H9 (cell line): ENCODE results near the gene FMN1. TPM values are rescaled to one million over a fixed set of nuclear protein-coding genes. Genes with fewer than 3 reads are reported as not detected.

Experiments
- DNase-seq: peaks from one replicate; pipeline ENCODE4 v3.0.0-alpha.2; 2017
- H2AFZ ChIP-seq: one replicate; pipeline ENCODE4 v1.6.1; 2013; ENCODE audit warnings: mild to moderate bottlenecking, low read length, control low read depth, moderate library complexity
- H2AK5ac ChIP-seq: 2 replicates; pipeline ENCODE4 v1.6.1; 2013; ENCODE audit warnings: low read length, control low read depth, mixed read lengths; ENCODE audit not compliant: insufficient read length
- H2BK120ac ChIP-seq: one replicate; pipeline ENCODE4 v1.6.1; 2013; ENCODE audit warnings: low read depth, mild to moderate bottlenecking, low read length, control low read depth, inconsistent platforms; ENCODE audit not compliant: poor library complexity, severe bottlenecking
- H2BK12ac ChIP-seq: 2 replicates; pipeline ENCODE4 v1.6.1; 2013; ENCODE audit warnings: low read length, control low read depth, mixed read lengths, low read depth; ENCODE audit not compliant: insufficient read length
- H2BK15ac ChIP-seq: 2 replicates; pipeline ENCODE4 v1.6.1; 2013; ENCODE audit warnings: low read depth, low read length, control low read depth
- H2BK20ac ChIP-seq: one replicate; pipeline ENCODE4 v1.6.1; 2013; ENCODE audit warnings: low read depth, mild to moderate bottlenecking, low read length, control low read depth, inconsistent platforms; ENCODE audit not compliant: poor library complexity, severe bottlenecking
- H2BK5ac ChIP-seq: 2 replicates; pipeline ENCODE4 v1.6.1; 2013; ENCODE audit warnings: low read length, control low read depth, mixed read lengths; ENCODE audit not compliant: insufficient read length
- H3K14ac ChIP-seq: 2 replicates; pipeline ENCODE4 v1.6.1; 2013; ENCODE audit warnings: low read length, control low read depth; ENCODE audit not compliant: insufficient read depth
- H3K18ac ChIP-seq: 2 replicates; pipeline ENCODE4 v1.6.1; 2013; ENCODE audit warnings: low read depth, mild to moderate bottlenecking, mixed read lengths, low read length, control low read depth; ENCODE audit not compliant: insufficient read length
- H3K23ac ChIP-seq: 2 replicates; pipeline ENCODE4 v1.6.1; 2013; ENCODE audit warnings: low read length, control low read depth, mixed read lengths, low read depth; ENCODE audit not compliant: insufficient read length
- H3K23me2 ChIP-seq: 2 replicates; pipeline ENCODE4 v1.6.1; 2013; ENCODE audit warnings: low read depth, mild to moderate bottlenecking, mixed read lengths, low read length, control low read depth; ENCODE audit not compliant: insufficient read length, poor library complexity, severe bottlenecking
- H3K27ac ChIP-seq: 2 replicates; pipeline ENCODE4 v1.5.1; 2013; ENCODE audit warnings: low read length, control low read depth, mixed read lengths, low read depth; ENCODE audit not compliant: insufficient read length
- H3K27me3 ChIP-seq: 2 replicates; pipeline ENCODE4 v1.6.1; 2013; ENCODE audit warnings: low read length, control low read depth, inconsistent platforms; ENCODE audit not compliant: insufficient read depth
- H3K4ac ChIP-seq: 2 replicates; pipeline ENCODE4 v1.6.1; 2013; ENCODE audit warnings: low read depth, mild to moderate bottlenecking, control low read depth, inconsistent platforms, low read length, moderate library complexity
- H3K4me1 ChIP-seq: 2 replicates; pipeline ENCODE4 v1.6.1; 2013; ENCODE audit warnings: low read length, control low read depth, inconsistent platforms; ENCODE audit not compliant: insufficient read depth
- H3K4me2 ChIP-seq: 2 replicates; pipeline ENCODE4 v1.6.1; 2013; ENCODE audit warnings: low read length, control low read depth, mixed read lengths; ENCODE audit not compliant: insufficient read length, insufficient read depth
- H3K56ac ChIP-seq: 2 replicates; pipeline ENCODE4 v1.6.1; 2013; ENCODE audit warnings: low read depth, mild to moderate bottlenecking, mixed read lengths, low read length, control low read depth; ENCODE audit not compliant: insufficient read length
- H3K79me1 ChIP-seq: 2 replicates; pipeline ENCODE4 v1.6.1; 2013; ENCODE audit warnings: low read depth, mild to moderate bottlenecking, moderate library complexity, low read length, control low read depth, inconsistent platforms; ENCODE audit not compliant: insufficient read depth, poor library complexity, severe bottlenecking
- H3K79me2 ChIP-seq: 2 replicates; pipeline ENCODE4 v1.6.1; 2013; ENCODE audit warnings: low read length, control low read depth, inconsistent platforms; ENCODE audit not compliant: insufficient read depth
- H3K9ac ChIP-seq: 2 replicates; pipeline ENCODE4 v1.6.1; 2013; ENCODE audit warnings: low read length, control low read depth, mixed read lengths; ENCODE audit not compliant: insufficient read length; ENCODE audit errors: extremely low read depth
- H3K9me3 ChIP-seq: one replicate; pipeline ENCODE4 v1.6.1; 2013; ENCODE audit warnings: low read depth, low read length, inconsistent platforms; ENCODE audit not compliant: control insufficient read depth
- H3T11ph ChIP-seq: one replicate; pipeline ENCODE4 v1.6.1; 2013; ENCODE audit warnings: mild to moderate bottlenecking, low read length, control low read depth, inconsistent platforms
- H4K20me1 ChIP-seq: one replicate; pipeline ENCODE4 v1.6.1; 2013; ENCODE audit not compliant: control insufficient read depth, insufficient read length, insufficient read depth
- H4K5ac ChIP-seq: 2 replicates; pipeline ENCODE4 v1.6.1; 2013; ENCODE audit warnings: low read depth, mild to moderate bottlenecking, mixed read lengths, low read length, control low read depth; ENCODE audit not compliant: insufficient read length
- H4K8ac ChIP-seq: replicated peaks from 2 replicates; pipeline ENCODE4 v1.6.1; 2013; ENCODE audit warnings: low read length, control low read depth, mixed read lengths, low read depth; ENCODE audit not compliant: insufficient read length
- H4K91ac ChIP-seq: 2 replicates; pipeline ENCODE4 v1.6.1; 2013; ENCODE audit warnings: low read depth, mild to moderate bottlenecking, moderate library complexity, mixed read lengths, low read length, control low read depth; ENCODE audit not compliant: insufficient read length
- H3K27ac Mint-ChIP-seq, 3 experiments: 2 replicates in 2 of 3; 3 replicates in 1 of 3; pipeline ENCODE4 v1.8.0; 2020 to 2021; ENCODE audit warnings: mixed read lengths in 3 of 3, mild to moderate bottlenecking in 1 of 3, moderate library complexity in 1 of 3
- H3K27me3 Mint-ChIP-seq: 2 replicates; pipeline ENCODE4 v1.8.0; 2021; ENCODE audit warnings: low read depth, mild to moderate bottlenecking, moderate library complexity, mixed read lengths
- H3K36me3 Mint-ChIP-seq, 3 experiments: 2 replicates in 2 of 3; 3 replicates in 1 of 3; pipeline ENCODE4 v1.8.0; 2020 to 2021; ENCODE audit warnings: low read depth in 3 of 3, mixed read lengths in 3 of 3; ENCODE audit not compliant: insufficient read depth in 1 of 3
- H3K4me1 Mint-ChIP-seq, 2 experiments: 2 replicates each; pipeline ENCODE4 v1.8.0; 2020; ENCODE audit warnings: mixed read lengths in 2 of 2
- H3K4me3 Mint-ChIP-seq, 2 experiments: 2 replicates in 1 of 2; 3 replicates in 1 of 2; pipeline ENCODE4 v1.8.0; 2020 to 2021; ENCODE audit warnings: mild to moderate bottlenecking in 2 of 2, mixed read lengths in 2 of 2, moderate library complexity in 1 of 2
- H3K9me3 Mint-ChIP-seq, 2 experiments: 2 replicates in 1 of 2; 3 replicates in 1 of 2; pipeline ENCODE4 v1.8.0; 2020; ENCODE audit warnings: mild to moderate bottlenecking in 2 of 2, mixed read lengths in 2 of 2, moderate library complexity in 1 of 2
- CTCF ChIP-seq: fragments of 200-600 bp; sonication (generic); conservative IDR thresholded peaks from 3 replicates; pipeline ENCODE4 v1.8.0; 2021; ENCODE audit warnings: antibody characterized with exemption, mild to moderate bottlenecking
- WGBS: extraction: QIAGEN DNeasy Blood & Tissue Kit; methylation state at CpG from one replicate; pipeline ENCODE4 v1.1.7; 2013; ENCODE audit warnings: missing lambda C conversion rate, low lambda C conversion rate, mixed read lengths; ENCODE audit not compliant: insufficient read length; ENCODE audit errors: extremely low coverage; 5-methylcytosine and 5-hydroxymethylcytosine counted together
- total RNA-seq: library from RNA; stranded (reverse); gene quantifications from 2 replicates; pipeline ENCODE4 v1.2.1, GENCODE V29; 2021

Gene FMN1
- total RNA-seq, 1 experiment from 2014 or later: 1.9 TPM

GRCh38 chr15:33197636-33198035, 3.1 kb upstream of the FMN1 start:
- peaks cover 4% of the 10 kb centered on the region for H3K23me2 ChIP-seq
- no peak overlapping the region for H3K56ac ChIP-seq
- Mint-ChIP-seq H3K27me3 (peaks cover 19% of the 10 kb centered on the region), H3K27ac (no peak overlapping the region), H3K4me1 (peaks cover 47 to 50% of the 10 kb centered on the region in 2 experiments), H3K36me3 (no peaks in the 10 kb centered on the region), H3K9me3 (no peaks in the 10 kb centered on the region), H3K4me3 (no peak overlapping the region)
- H3K4me1 ChIP-seq: peaks cover 3% of the 10 kb centered on the region; the same call in 1 of the 2 replicates
- no peak overlapping the region for H3K18ac ChIP-seq
- no peaks in the 10 kb centered on the region for H3K79me2 ChIP-seq
- H3K79me1 ChIP-seq: no peaks in the 10 kb centered on the region
- no peak for TF ChIP-seq CTCF
- no peaks in the 10 kb centered on the region for H3K9me3 ChIP-seq
- no peak overlapping the region for H3K4ac ChIP-seq
- H2AK5ac ChIP-seq: no peak overlapping the region
- H2BK120ac ChIP-seq: no peak overlapping the region
- H4K20me1 ChIP-seq: no peaks in the 10 kb centered on the region
- H3K23ac ChIP-seq: no peak overlapping the region
- no peak overlapping the region for H4K5ac ChIP-seq
- H4K8ac ChIP-seq: no peak overlapping the region
- no peak for DNase-seq
- no peak overlapping the region for H3K27ac ChIP-seq
- no peak overlapping the region for H3K9ac ChIP-seq
- no peak overlapping the region for H2BK5ac ChIP-seq
- H2BK20ac ChIP-seq: no peak overlapping the region
- H2AFZ ChIP-seq: no peak overlapping the region
- no peak overlapping the region for H2BK15ac ChIP-seq
- no CpG with 5 or more reads among the region's 5 CpGs for WGBS
- H3K14ac ChIP-seq: no peak overlapping the region
- no peak overlapping the region for H3T11ph ChIP-seq
- no peaks in the 10 kb centered on the region for H3K27me3 ChIP-seq
- no peak overlapping the region for H3K4me2 ChIP-seq
- H4K91ac ChIP-seq: no peak overlapping the region
- H2BK12ac ChIP-seq: no peak overlapping the region
